Measurements from ENCODE around the gene MUC13. TPM values are rescaled to one million over a fixed set of nuclear protein-coding genes. Genes with fewer than 3 reads are reported as not detected.

MUC13 gene
- total RNA-seq, 1 experiment from 2014 or later: not detected

DNA sequence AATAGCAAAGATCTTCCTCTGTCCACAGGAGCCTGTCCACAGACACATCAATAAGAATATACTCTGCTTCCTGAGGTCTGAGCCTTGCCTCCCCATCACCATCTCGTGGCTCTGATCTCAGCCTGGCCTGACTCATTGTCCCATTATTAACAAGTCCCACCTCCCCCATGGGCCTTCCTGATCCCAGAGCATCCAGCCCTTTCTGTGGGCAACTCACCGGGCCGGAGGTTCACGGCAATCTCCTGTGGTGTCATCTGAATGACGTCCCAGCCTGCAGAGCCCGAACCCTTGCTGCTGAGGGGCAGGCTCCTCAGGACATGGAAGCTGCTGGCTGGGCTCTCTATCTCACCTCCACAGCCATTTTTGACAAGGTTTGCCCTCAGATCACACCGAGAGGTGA is 75.5 kb downstream of the MUC13 start:
- Histone ChIP-seq H3K27ac (ENCODE audit: low read depth, low read length, poor library complexity, severe bottlenecking) (peak overlapping the region; percentile 48), H3K9me3 (ENCODE audit: low read depth, low read length, poor library complexity, severe bottlenecking) (no peaks in the 10 kb centered on the region), H3K4me1 (ENCODE audit: insufficient read depth, low read length, poor library complexity, severe bottlenecking) (peaks cover 18% of the 10 kb centered on the region), H3K4me3 (ENCODE audit: low read depth, low read length, poor library complexity, severe bottlenecking) (no peak overlapping the region), H3K36me3 (ENCODE audit: insufficient read depth, low read length, poor library complexity, severe bottlenecking) (peaks cover 18% of the 10 kb centered on the region), H3K27me3 (replicated peaks; ENCODE audit: insufficient read depth, low read depth, low read length, poor library complexity) (no peaks in the 10 kb centered on the region)
- BruUV-seq (replicated peaks): no TSS peak
- no peak for DNase-seq (ENCODE audit: low spot score)
- TF ChIP-seq, protein P1, sequence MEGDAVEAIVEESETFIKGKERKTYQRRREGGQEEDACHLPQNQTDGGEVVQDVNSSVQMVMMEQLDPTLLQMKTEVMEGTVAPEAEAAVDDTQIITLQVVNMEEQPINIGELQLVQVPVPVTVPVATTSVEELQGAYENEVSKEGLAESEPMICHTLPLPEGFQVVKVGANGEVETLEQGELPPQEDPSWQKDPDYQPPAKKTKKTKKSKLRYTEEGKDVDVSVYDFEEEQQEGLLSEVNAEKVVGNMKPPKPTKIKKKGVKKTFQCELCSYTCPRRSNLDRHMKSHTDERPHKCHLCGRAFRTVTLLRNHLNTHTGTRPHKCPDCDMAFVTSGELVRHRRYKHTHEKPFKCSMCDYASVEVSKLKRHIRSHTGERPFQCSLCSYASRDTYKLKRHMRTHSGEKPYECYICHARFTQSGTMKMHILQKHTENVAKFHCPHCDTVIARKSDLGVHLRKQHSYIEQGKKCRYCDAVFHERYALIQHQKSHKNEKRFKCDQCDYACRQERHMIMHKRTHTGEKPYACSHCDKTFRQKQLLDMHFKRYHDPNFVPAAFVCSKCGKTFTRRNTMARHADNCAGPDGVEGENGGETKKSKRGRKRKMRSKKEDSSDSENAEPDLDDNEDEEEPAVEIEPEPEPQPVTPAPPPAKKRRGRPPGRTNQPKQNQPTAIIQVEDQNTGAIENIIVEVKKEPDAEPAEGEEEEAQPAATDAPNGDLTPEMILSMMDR (conservative IDR thresholded peaks at IDR 0.05; ENCODE audit: low read depth, low read length): no peak
- TF ChIP-seq EZH2 (IDR thresholded peaks at IDR 0.05; ENCODE audit: borderline replicate concordance, low read depth, low read length, poor library complexity, severe bottlenecking): no peak
- ChIA-PET POLR2A (ENCODE audit: low non-redundant PET) (no interaction called here), CTCF (no interaction called here)
- intact Hi-C loops (cut with micrococcal nuclease; ENCODE audit: unreplicated experiment): no loop called here

DNA sequence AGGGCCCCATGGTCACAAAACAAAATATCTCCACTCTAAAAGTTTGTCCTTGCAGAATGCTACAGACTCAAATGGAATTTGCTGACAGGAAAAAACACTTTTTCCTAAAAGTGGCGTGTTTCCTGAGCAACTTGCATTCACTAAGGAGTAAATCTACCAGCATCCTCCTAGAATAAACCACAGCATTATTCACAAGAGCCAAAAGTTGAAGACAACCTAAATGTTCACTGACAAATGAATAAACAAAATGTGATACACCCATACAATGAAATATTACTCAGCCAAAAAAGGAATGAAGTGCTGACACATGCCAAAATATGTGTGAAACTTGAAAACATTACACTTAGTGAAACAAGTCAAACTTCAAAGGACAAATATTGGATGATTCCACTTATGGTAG is 76.3 kb downstream of the MUC13 start:
- no peak overlapping the region for H3K4me3 ChIP-seq (ENCODE audit: low read depth, low read length, poor library complexity, severe bottlenecking)
- H3K36me3 ChIP-seq (ENCODE audit: insufficient read depth, low read length, poor library complexity, severe bottlenecking): peaks cover 19% of the 10 kb centered on the region
- TF ChIP-seq, protein P1 (conservative IDR thresholded peaks at IDR 0.05; ENCODE audit: low read depth, low read length): no peak
- no peak for TF ChIP-seq EZH2 (IDR thresholded peaks at IDR 0.05; ENCODE audit: borderline replicate concordance, low read depth, low read length, poor library complexity, severe bottlenecking)
- DNase-seq (ENCODE audit: low spot score): peak; percentile 60
- H3K4me1 ChIP-seq (ENCODE audit: insufficient read depth, low read length, poor library complexity, severe bottlenecking): peaks cover 21% of the 10 kb centered on the region
- H3K9me3 ChIP-seq (ENCODE audit: low read depth, low read length, poor library complexity, severe bottlenecking): no peaks in the 10 kb centered on the region
- H3K27ac ChIP-seq (ENCODE audit: low read depth, low read length, poor library complexity, severe bottlenecking): peak overlapping the region; percentile 31
- POLR2A ChIA-PET (ENCODE audit: low non-redundant PET): no interaction called here
- intact Hi-C loops (cut with micrococcal nuclease; ENCODE audit: unreplicated experiment): no loop called here
- no peaks in the 10 kb centered on the region for H3K27me3 ChIP-seq (replicated peaks; ENCODE audit: insufficient read depth, low read depth, low read length, poor library complexity)
- CTCF ChIA-PET: no interaction called here
- no TSS peak for BruUV-seq (replicated peaks)

DNA sequence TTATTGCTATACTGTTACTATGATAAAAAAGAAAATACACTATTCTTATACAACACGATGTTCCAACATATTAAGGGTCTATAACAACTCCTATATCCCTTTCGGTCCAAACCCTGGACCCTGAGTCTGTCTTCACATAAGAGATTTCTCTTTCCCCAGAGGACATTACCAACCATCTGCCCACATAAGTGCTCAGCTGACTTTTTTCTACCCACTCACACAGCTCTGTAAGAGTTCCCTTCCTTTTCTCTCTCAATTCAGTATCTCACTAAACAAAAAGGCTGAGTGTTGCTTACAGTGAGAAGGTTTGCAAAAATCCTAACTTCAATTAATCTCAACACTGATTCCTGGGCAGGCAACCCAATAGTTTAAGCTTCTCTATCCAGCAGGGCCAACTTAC is 77.9 kb downstream of the MUC13 start:
- no TSS peak for BruUV-seq (replicated peaks)
- intact Hi-C loops (cut with micrococcal nuclease; ENCODE audit: unreplicated experiment): no loop called here
- POLR2A ChIA-PET (ENCODE audit: low non-redundant PET): no interaction called here
- Histone ChIP-seq H3K36me3 (ENCODE audit: insufficient read depth, low read length, poor library complexity, severe bottlenecking) (peaks cover 19% of the 10 kb centered on the region), H3K27ac (ENCODE audit: low read depth, low read length, poor library complexity, severe bottlenecking) (no peak overlapping the region), H3K27me3 (replicated peaks; ENCODE audit: insufficient read depth, low read depth, low read length, poor library complexity) (no peaks in the 10 kb centered on the region), H3K9me3 (ENCODE audit: low read depth, low read length, poor library complexity, severe bottlenecking) (no peaks in the 10 kb centered on the region), H3K4me3 (ENCODE audit: low read depth, low read length, poor library complexity, severe bottlenecking) (no peak overlapping the region), H3K4me1 (ENCODE audit: insufficient read depth, low read length, poor library complexity, severe bottlenecking) (peaks cover 35% of the 10 kb centered on the region)
- TF ChIP-seq EZH2 (IDR thresholded peaks at IDR 0.05; ENCODE audit: borderline replicate concordance, low read depth, low read length, poor library complexity, severe bottlenecking): no peak
- TF ChIP-seq, protein P1 (conservative IDR thresholded peaks at IDR 0.05; ENCODE audit: low read depth, low read length): no peak
- no peak for DNase-seq (ENCODE audit: low spot score)
- CTCF ChIA-PET: no interaction called here

Other genes starting within 250 kb of the MUC13 start
- gene UMPS, start 204.3 kb downstream of the MUC13 start, total RNA-seq (2021): 100 and 118 TPM in 2 replicates
- 116 and 125 TPM in 2 replicates for gene ITGB5, start 47.4 kb downstream of the MUC13 start, total RNA-seq (2021)
- 31.8 and 34.3 TPM in 2 replicates for gene HEG1, start 121.2 kb upstream of the MUC13 start, total RNA-seq (2021)